CD4-positive, alpha-beta memory T cell (primary cell): Measurements from ENCODE around the gene DOCK3. TPM values are rescaled to one million over a fixed set of nuclear protein-coding genes. Genes with fewer than 3 reads are reported as not detected.
"Not testable (repeated sequence)": the region's sequence is repeated elsewhere in the genome, so short reads cannot be mapped to it uniquely, and the experiment has no call there.

Source experiments
- CTCF ChIA-PET: fragments of 350-600 bp; sonication (Branson Sonifier 250); formaldehyde crosslinking; loops from one replicate; lab custom pipeline; 2021; ENCODE audit warnings: inconsistent platforms; ENCODE audit not compliant: partially characterized antibody; lab: Charles Lee
- POLR2A ChIA-PET: fragments of 350-600 bp; sonication (Branson Sonifier 250); formaldehyde crosslinking; loops from one replicate; lab custom pipeline; 2021; ENCODE audit not compliant: partially characterized antibody; lab: Charles Lee
- DNase-seq, 5 donors: peaks; one replicate each; pipeline versions ENCODE4 v3.0.0 to v3.0.0-alpha.2; 2020 to 2022; ENCODE audit warnings: mixed read lengths in 1 of 5
- H3K27ac ChIP-seq: one replicate; pipeline ENCODE4 v1.7.0; 2013; ENCODE audit warnings: low read depth, low read length
- H3K27me3 ChIP-seq: 2 replicates; pipeline ENCODE4 v1.7.0; 2013; ENCODE audit warnings: mild to moderate bottlenecking, low read length, moderate library complexity; ENCODE audit not compliant: insufficient read depth
- H3K36me3 ChIP-seq: 2 replicates; pipeline ENCODE4 v1.7.0; 2013; ENCODE audit warnings: mild to moderate bottlenecking, low read length, moderate library complexity; ENCODE audit not compliant: insufficient read depth
- H3K4me1 ChIP-seq: 2 replicates; pipeline ENCODE4 v1.7.0; 2013; ENCODE audit warnings: mild to moderate bottlenecking, low read length, moderate library complexity; ENCODE audit not compliant: insufficient read depth
- H3K4me3 ChIP-seq, 2 donors: one replicate each; pipeline ENCODE4 v1.7.0; 2013; ENCODE audit warnings: low read length in 2 of 2, mild to moderate bottlenecking in 1 of 2
- H3K9me3 ChIP-seq, 2 donors: one replicate each; pipeline ENCODE4 v1.7.0; 2013; ENCODE audit warnings: low read length in 2 of 2, control low read depth in 1 of 2; ENCODE audit not compliant: control insufficient read depth in 1 of 2
- H3K27ac Mint-ChIP-seq, 7 donors: one replicate each; pipeline ENCODE4 v1.8.0; 2020 to 2021; ENCODE audit warnings: mixed read lengths in 7 of 7, mild to moderate bottlenecking in 6 of 7, inconsistent platforms in 3 of 7, moderate library complexity in 3 of 7
- H3K27me3 Mint-ChIP-seq, 2 donors: one replicate each; pipeline ENCODE4 v1.8.0; 2020 to 2021; ENCODE audit warnings: mixed read lengths in 2 of 2
- H3K36me3 Mint-ChIP-seq, 2 donors: one replicate each; pipeline ENCODE4 v1.8.0; 2020 to 2021; ENCODE audit warnings: mixed read lengths in 2 of 2, inconsistent platforms in 1 of 2, mild to moderate bottlenecking in 1 of 2
- H3K4me1 Mint-ChIP-seq, 4 donors: one replicate each; pipeline ENCODE4 v1.8.0; 2020 to 2021; ENCODE audit warnings: mixed read lengths in 4 of 4, mild to moderate bottlenecking in 1 of 4
- H3K4me3 Mint-ChIP-seq, 8 donors: one replicate each; pipeline ENCODE4 v1.8.0; 2020 to 2021; ENCODE audit warnings: mixed read lengths in 8 of 8, mild to moderate bottlenecking in 7 of 8, moderate library complexity in 6 of 8, inconsistent platforms in 3 of 8
- H3K9me3 Mint-ChIP-seq, 8 donors: one replicate each; pipeline ENCODE4 v1.8.0; 2020 to 2021; ENCODE audit warnings: mixed read lengths in 8 of 8, mild to moderate bottlenecking in 5 of 8, inconsistent platforms in 3 of 8, moderate library complexity in 1 of 8
- intact Hi-C: fragments of 100-400 bp; cut with micrococcal nuclease; formaldehyde crosslinking; loops from one replicate; pipeline ENCODE4 v1.15.1; 2023
- polyA plus RNA-seq, 2 donors: library from polyadenylated mRNA; unstranded; fragments of 300-500 nt; fragmentation: Illumina TruSeq; gene quantifications; one replicate each; pipeline ENCODE4 v1.2.3, GENCODE V29; 2021
- total RNA-seq, 2 experiments: library from RNA; stranded (reverse); gene quantifications; one replicate each; pipeline ENCODE4 v1.2.3, GENCODE V29; 2021

DOCK3 gene
- total and polyA plus RNA-seq, 4 experiments from 2014 or later = 0.04 to 2.6 (median 1.3) TPM

GRCh38 chr3:50850639-50851511 is 176.1 kb downstream of the DOCK3 start:
- H3K36me3 Mint-ChIP-seq = peaks cover 3 to 9% of the 10 kb centered on the region in 2 donors
- no peak overlapping the region for H3K27ac Mint-ChIP-seq
- Histone ChIP-seq H3K4me3 (no peak overlapping the region), H3K36me3 (no peaks in the 10 kb centered on the region), H3K27me3 (no peaks in the 10 kb centered on the region), H3K4me1 (no peaks in the 10 kb centered on the region), H3K27ac (no peak overlapping the region), H3K9me3 (peaks cover 0 to 3% of the 10 kb centered on the region in 2 donors)
- peaks cover 0 to 2% (median 0%) of the 10 kb centered on the region in 4 donors for H3K4me1 Mint-ChIP-seq
- DNase-seq = no peak
- ChIA-PET POLR2A (no interaction called here), CTCF (no interaction called here)
- intact Hi-C loops = no loop called here
- H3K27me3 Mint-ChIP-seq = peaks cover 6 to 7% of the 10 kb centered on the region in 2 donors
- H3K9me3 Mint-ChIP-seq = peaks cover 4 to 30% (median 18%) of the 10 kb centered on the region in 8 donors
- no peak overlapping the region for H3K4me3 Mint-ChIP-seq

- H3K36me3 Mint-ChIP-seq = no peaks in the 10 kb centered on the region
- POLR2A ChIA-PET = no interaction called here
- peaks cover 0 to 5% of the 10 kb centered on the region in 2 donors for H3K27me3 Mint-ChIP-seq
- no peak overlapping the region for H3K4me3 Mint-ChIP-seq
- no peaks in the 10 kb centered on the region for H3K27me3 ChIP-seq
- H3K9me3 Mint-ChIP-seq = peaks cover 0 to 12% (median 8%) of the 10 kb centered on the region in 8 donors
- H3K27ac Mint-ChIP-seq = no peak overlapping the region
- no peaks in the 10 kb centered on the region for H3K9me3 ChIP-seq
- H3K4me3 ChIP-seq = no peak overlapping the region
- H3K4me1 ChIP-seq = no peaks in the 10 kb centered on the region
- intact Hi-C loops = no loop called here
- DNase-seq = no peak
- CTCF ChIA-PET = no interaction called here
- H3K4me1 Mint-ChIP-seq = peaks cover 0 to 2% (median 0%) of the 10 kb centered on the region in 4 donors
- H3K36me3 ChIP-seq = no peaks in the 10 kb centered on the region
- no peak overlapping the region for H3K27ac ChIP-seq
Measured at GRCh38 chr3:50853936-50854335, 179.2 kb downstream of the DOCK3 start.

GRCh38 chr3:50862221-50862620 is 187.5 kb downstream of the DOCK3 start:
- POLR2A ChIA-PET = no interaction called here
- Histone ChIP-seq H3K27ac (no peak overlapping the region), H3K27me3 (no peaks in the 10 kb centered on the region), H3K36me3 (no peaks in the 10 kb centered on the region), H3K4me1 (no peaks in the 10 kb centered on the region), H3K4me3 (no peak overlapping the region), H3K9me3 (no peaks in the 10 kb centered on the region)
- Mint-ChIP-seq H3K4me1 (no peaks in the 10 kb centered on the region), H3K27ac (no peak overlapping the region), H3K36me3 (no peaks in the 10 kb centered on the region), H3K9me3 (peaks cover 3 to 21% (median 8%) of the 10 kb centered on the region in 8 donors), H3K27me3 (peaks cover 6 to 8% of the 10 kb centered on the region in 2 donors), H3K4me3 (no peak overlapping the region)
- CTCF ChIA-PET = no interaction called here
- no peak for DNase-seq
- intact Hi-C loops = no loop called here

- no peaks in the 10 kb centered on the region for H3K4me1 Mint-ChIP-seq
Measured at GRCh38 chr3:50873376-50874157, 198.8 kb downstream of the DOCK3 start.

GRCh38 chr3:50874876-50875275 is 200.1 kb downstream of the DOCK3 start:
- H3K9me3 ChIP-seq, H3K27ac ChIP-seq, DNase-seq, H3K27me3 ChIP-seq, H3K4me1 Mint-ChIP-seq, H3K36me3 ChIP-seq, H3K4me3 Mint-ChIP-seq, H3K27ac Mint-ChIP-seq, H3K4me3 ChIP-seq, POLR2A ChIA-PET, H3K4me1 ChIP-seq, intact Hi-C loops, CTCF ChIA-PET, H3K36me3 Mint-ChIP-seq: not testable (repeated sequence)
- Mint-ChIP-seq H3K27me3 (peaks cover 7 to 24% of the 10 kb centered on the region in 2 donors), H3K9me3 (peaks cover 0 to 21% (median 11%) of the 10 kb centered on the region in 8 donors)

More at GRCh38 chr3:50873376-50874157, 198.8 kb downstream of the DOCK3 start:
- Histone ChIP-seq H3K27ac (no peak overlapping the region), H3K4me1 (no peaks in the 10 kb centered on the region), H3K36me3 (no peaks in the 10 kb centered on the region), H3K9me3 (no peaks in the 10 kb centered on the region), H3K4me3 (no peak overlapping the region), H3K27me3 (no peaks in the 10 kb centered on the region)
- POLR2A ChIA-PET = no interaction called here
- DNase-seq = no peak
- peaks cover 0 to 22% (median 12%) of the 10 kb centered on the region in 8 donors for H3K9me3 Mint-ChIP-seq
- H3K4me3 Mint-ChIP-seq = no peak overlapping the region
- peaks cover 4 to 5% of the 10 kb centered on the region in 2 donors for H3K36me3 Mint-ChIP-seq
- intact Hi-C loops = no loop called here
- CTCF ChIA-PET = no interaction called here
- no peak overlapping the region for H3K27ac Mint-ChIP-seq
- H3K27me3 Mint-ChIP-seq = peaks cover 7 to 23% of the 10 kb centered on the region in 2 donors

GRCh38 chr3:50876947-50877346 is 202.2 kb downstream of the DOCK3 start:
- Histone ChIP-seq H3K9me3 (no peaks in the 10 kb centered on the region), H3K27ac (no peak overlapping the region), H3K36me3 (no peaks in the 10 kb centered on the region), H3K27me3 (no peaks in the 10 kb centered on the region), H3K4me3 (no peak overlapping the region), H3K4me1 (no peaks in the 10 kb centered on the region)
- Mint-ChIP-seq H3K27me3 (peaks cover 7 to 21% of the 10 kb centered on the region in 2 donors), H3K36me3 (peaks cover under 1 to 1% of the 10 kb centered on the region in 2 donors), H3K4me1 (no peaks in the 10 kb centered on the region), H3K27ac (no peak overlapping the region), H3K4me3 (no peak overlapping the region), H3K9me3 (peaks cover 0 to 15% (median 6%) of the 10 kb centered on the region in 8 donors)
- no peak for DNase-seq
- POLR2A ChIA-PET = no interaction called here
- CTCF ChIA-PET = no interaction called here
- intact Hi-C loops = no loop called here

GRCh38 chr3:50882733-50883132 is 208.0 kb downstream of the DOCK3 start:
- H3K36me3 ChIP-seq, H3K4me1 Mint-ChIP-seq, CTCF ChIA-PET, intact Hi-C loops, H3K36me3 Mint-ChIP-seq, H3K4me3 ChIP-seq, H3K4me3 Mint-ChIP-seq, H3K27ac Mint-ChIP-seq, DNase-seq, H3K27me3 ChIP-seq, H3K27me3 Mint-ChIP-seq, H3K9me3 ChIP-seq, H3K4me1 ChIP-seq, H3K27ac ChIP-seq, POLR2A ChIA-PET: not testable (repeated sequence)
- peaks cover 0 to 15% (median 3%) of the 10 kb centered on the region in 8 donors for H3K9me3 Mint-ChIP-seq
